A673 (cell line): ENCODE data around the gene CNNM2.

Experiments used
- CTCF ChIP-seq: fragments of 300-800, 200-600 bp; sonication (generic); conservative IDR thresholded peaks from 2 replicates; pipeline ENCODE4 v1.5.1; 2017; ENCODE audit warnings: low read depth, mild to moderate bottlenecking, antibody characterized with exemption, low read length, moderate library complexity, mixed read lengths
- EZH2 ChIP-seq: fragments of 200-600 bp; sonication (generic); IDR thresholded peaks from 2 replicates; pipeline ENCODE4 v1.6.1; 2017; ENCODE audit warnings: borderline replicate concordance, low read depth, mild to moderate bottlenecking, mixed read lengths, antibody characterized with exemption, low read length; ENCODE audit not compliant: poor library complexity, severe bottlenecking

GRCh38 chr10:103102195-103102594, 184.1 kb downstream of the CNNM2 start:
- TF ChIP-seq CTCF: no peak
- TF ChIP-seq EZH2: no peak
